Astrocyte of the hippocampus (primary cell): ENCODE measurements around the gene ZNF296.

ENCODE experiments used
- DNase-seq: peaks from one replicate; pipeline ENCODE4 v3.0.0; 2011; ENCODE audit warnings: low read depth, low spot score

Gene ZNF296

DNA sequence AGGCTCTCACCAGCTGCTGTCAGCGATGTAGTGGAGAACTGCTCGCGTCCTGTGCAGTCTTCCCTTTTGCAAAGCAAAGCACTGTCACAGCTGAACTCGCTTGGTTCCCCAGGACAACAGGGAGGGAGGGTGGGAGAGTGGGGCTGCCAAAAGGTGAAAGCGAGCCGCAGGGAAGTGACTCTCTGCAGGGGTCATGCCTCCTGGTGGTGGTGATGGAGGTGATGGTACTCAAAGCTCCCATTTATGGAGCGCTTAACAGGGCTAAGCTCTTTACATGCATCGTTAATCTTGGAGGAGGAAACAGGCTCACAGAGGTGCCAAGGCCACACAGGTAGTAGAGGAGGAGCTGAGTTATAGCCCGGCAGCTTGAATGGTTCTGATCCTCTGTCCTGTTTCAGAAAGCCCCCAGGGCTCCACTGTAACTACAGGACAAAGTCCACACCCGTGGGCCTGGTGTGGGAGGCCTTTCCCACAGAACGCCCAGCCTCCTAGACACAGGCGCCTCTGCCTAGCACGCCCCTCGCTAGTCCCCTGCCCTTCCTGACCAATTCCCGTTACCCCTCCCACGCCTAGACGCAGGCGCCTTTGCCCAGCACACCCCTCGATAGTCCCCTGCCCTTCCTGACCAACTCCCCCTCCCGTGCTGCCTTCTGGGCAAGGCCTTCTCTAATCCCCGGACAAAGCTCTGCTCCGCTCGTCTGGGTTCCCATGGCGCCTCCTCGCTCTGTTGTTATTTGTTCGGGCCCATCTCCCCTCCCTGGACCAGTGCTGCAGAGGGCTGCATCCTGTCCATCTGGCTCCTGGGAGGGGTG, 27.4 kb upstream of the ZNF296 start:
- peak; percentile 26 for DNase-seq

DNA sequence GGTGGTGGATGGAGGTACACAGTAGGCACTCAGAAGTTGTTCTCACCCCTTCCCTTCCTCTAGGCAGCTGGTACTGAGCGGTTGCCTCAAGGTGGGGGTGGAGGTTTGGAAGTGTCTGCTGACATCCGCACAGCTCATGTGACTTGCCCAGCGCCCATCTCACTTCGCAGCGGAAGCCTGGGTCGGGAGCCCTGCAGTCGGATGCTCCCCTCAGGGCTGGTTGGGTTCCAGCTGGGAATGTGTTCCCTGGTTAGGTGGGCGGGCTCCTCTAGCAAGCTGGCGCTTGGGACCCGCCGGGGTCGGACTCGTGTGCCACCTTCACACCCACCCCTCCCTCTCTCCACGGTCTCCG, 26.9 kb upstream of the ZNF296 start:
- peak; percentile 29 for DNase-seq

DNA sequence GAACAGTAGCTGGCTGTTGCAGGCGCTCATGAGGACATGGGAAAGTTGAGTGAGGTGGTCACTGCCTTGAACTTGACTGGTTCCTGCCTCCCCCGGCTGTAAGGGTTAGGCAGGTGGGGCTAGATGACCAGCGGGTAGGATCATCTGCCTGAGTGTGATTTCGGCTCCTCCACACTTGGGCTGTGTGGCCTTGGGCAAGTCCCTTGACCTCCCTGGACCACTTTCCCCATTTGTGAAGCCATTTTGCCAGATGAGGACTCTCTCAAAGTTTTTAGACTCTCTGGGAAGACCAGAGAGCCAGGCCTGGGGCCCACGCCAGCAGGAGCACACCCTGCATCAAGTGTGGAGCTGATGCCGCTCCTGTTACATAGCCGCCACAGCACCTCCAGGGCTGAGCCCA, 26.2 kb upstream of the ZNF296 start:
- DNase-seq: no peak

DNA sequence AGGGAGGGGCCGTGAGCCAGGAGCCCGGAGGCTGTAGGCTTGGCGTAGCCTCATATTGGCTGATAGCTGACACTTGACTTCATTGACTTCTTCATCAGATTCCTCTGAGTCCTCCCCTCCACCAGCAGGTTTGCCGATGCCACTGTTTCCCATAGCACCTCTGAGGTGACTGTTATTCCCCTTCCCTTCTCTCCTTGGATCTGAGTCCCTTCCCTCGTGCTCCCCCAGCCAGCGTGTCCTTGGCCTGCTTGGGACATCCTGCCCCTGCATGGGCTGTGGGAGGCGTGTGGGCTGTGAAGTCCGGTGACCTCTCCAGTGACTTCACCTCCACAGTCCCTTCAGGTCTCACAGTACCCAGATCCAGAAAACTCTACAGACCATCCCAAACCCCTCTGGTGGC, 25.5 kb upstream of the ZNF296 start:
- DNase-seq: no peak

DNA sequence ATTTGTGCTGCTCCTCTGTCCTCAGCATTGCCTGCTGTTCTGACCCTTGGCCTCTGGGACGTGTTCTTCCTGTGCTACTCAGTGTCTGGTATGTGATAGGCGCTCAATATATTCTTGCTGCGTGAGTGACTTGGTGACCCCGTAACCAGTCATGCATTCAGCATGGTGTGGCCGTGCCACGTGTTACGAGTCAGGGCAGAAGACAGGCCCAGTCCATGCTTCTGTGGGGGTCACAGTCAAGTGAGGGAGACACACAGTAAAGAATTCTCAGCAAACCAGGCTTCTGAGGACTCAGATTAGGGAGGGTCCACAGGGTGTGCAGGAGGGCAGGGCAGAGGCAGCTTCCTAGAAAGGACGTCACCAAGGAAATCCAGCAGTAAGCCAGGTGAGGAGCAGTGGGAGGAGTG, 24.6 kb upstream of the ZNF296 start:
- DNase-seq: no peak

DNA sequence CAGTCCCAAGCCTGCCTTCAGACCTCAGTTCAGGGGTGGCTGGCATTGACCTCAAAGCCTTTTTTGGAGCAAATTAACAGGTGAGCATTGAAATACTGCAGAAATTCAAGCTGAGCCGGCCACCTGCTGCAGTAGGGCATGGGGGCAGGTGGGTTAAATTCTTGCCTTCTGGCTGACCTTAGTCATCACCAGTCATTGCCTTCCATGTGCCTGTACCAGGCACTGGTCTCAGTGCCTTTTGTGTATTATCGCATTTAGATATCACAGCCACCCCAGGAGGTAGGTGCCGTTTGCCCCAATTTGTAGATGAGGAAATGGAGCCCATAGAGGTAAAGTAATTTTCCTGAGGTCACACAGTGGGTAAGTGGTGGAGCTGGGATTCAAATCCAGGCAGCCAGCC, 23.9 kb upstream of the ZNF296 start:
- no peak for DNase-seq

DNA sequence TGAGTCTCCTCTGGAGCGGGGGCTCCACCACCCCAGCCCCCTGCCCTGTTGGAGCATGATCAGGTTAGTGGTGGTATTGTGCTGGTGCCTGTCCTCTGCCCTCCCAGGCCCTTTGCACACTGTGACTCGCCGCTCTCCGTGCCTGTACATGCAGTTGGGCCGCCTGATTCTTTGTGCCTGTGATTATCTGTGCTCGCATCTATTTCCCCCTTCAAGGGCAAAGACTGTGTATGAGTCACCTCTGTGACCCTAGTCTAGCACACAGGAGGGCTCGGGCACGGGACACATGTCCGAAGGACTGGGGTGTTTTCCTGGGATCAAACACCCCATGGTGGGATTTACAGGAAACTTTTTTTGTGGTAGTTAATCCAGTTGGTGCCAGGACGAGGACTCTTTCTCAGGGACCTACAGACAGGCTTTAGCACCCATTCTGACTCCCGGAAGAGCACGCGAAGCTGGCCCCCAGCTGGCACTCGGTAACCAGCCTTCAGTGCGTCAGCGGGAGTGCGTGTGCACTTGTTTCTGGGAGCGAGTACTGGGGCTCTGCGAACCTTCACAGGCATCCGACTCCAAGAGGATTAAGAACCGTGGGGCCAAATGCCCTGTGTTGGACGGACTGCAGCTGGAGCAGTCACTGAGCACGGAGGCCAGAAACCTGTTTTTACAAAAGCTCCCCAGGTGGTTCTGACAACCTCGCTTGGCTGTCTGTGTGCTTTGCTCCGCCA, 23.4 kb upstream of the ZNF296 start:
- peak; percentile 43 for DNase-seq

DNA sequence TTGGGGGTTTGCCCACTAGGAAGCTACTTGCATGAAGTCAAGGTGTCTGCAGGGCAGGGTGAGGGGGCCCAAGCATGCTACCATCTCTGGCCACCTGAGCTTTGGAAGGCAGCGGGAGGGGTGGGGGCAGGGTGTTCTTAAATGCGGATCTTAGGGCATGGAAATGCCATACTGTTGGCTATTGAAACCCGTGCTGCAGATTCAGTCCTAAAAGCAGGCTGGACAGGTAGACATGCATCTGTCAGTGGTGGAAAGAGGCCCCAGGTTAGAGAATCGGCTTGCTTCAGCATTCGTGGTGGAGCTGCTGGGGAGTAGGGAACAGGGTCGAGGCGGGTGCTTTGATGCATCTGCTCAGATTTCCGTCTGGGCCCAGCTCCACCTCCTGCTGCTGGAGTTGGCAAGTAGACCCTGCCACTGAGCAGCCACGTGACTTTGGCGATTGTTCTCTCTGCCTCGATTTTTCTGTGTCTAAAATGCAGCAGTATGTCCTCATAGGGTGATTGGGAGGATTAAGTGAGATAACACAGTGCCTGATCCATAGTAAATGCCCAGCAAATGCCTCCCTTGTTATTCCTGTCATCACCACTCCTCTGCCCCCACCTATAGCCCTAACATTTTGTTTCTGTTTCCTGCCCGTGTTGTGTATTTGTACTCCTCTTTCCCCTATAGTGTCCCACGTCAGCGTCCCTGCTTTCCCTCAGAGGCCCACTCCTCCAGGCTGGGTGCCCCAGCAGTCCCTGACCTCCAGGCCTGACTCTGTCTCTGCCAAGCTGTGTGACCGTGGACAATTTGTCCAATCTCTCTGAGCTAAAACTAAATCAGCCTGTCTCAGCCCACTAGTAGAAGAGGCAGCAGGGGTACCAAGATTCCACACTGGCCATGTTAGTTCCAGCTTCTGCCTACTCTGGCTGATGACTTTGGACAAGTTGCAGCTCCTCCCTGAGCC, 22.5 kb upstream of the ZNF296 start:
- peak; percentile 59 for DNase-seq

DNA sequence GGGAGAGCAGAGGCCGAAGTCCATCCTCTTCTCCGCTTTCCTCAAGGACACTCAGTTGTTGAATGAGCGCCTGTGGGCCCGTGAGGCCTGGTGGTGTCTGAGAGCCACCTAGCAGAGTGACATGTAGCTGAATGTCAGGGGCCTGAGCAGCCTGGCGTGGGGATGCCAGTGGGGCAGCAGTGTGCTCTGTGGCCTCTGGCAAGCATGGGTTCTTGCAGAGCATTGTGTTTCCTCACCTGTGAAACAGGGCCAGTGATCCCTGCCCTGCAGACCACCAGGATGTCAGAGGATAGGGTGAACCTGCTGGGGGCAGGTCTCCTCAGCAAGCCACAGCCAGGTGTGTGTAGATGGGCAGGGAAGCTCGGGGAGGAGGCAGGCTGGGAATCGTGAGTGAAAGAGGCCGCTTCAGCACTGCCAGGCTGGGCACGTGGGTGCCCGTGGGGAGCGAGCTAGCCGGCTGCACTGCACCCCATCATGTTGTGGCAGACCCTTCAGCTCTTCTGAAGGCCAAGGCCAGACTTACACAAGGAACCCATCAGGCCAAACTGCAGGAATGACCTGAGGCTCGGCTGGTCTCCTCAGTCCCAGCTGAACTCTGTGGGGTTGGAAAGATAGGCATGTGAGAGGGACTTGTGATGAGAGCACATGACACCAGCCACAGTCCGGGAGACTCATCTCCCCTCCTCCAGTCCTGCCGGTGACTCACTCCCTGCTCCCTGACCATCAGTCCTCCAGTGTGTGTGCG, 21.7 kb upstream of the ZNF296 start:
- peak; percentile 89 for DNase-seq

DNA sequence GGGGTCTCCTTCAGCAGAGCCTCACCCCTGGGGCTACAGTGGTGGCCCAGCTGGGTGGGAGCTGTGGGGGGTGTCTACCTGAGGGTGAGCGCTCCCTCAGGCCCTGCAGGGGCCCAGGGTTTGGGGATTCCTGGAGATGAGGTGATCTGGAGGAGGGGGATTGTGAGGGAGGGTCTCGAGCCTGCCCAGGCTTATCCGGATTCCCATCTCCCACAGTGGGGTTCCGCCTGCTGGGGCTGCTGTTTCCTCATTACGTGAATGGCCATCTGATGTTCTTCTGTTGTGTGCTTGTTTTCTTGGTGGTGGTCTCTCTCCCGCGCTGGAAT, 21.1 kb upstream of the ZNF296 start:
- no peak for DNase-seq

DNA sequence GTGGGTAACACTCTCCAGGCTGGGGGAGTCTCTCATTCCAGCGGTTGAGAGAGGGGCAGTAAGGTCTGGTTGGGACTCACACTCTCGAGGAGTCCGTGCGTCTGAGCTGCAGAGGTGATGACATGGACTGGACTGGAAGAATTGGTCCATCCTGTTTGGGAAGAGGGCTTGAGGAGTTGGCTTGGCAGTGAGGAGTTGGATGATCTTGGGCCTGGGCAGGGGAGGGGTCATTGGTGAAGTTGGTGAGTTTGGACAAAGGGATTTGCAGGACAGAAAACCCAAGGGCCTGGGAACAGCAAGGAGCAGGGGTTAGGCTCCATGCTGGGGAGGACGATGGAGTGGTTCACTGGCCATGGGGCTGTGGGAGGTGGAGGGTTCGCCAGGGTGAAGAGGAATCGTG, 20.4 kb upstream of the ZNF296 start:
- no peak for DNase-seq

DNA sequence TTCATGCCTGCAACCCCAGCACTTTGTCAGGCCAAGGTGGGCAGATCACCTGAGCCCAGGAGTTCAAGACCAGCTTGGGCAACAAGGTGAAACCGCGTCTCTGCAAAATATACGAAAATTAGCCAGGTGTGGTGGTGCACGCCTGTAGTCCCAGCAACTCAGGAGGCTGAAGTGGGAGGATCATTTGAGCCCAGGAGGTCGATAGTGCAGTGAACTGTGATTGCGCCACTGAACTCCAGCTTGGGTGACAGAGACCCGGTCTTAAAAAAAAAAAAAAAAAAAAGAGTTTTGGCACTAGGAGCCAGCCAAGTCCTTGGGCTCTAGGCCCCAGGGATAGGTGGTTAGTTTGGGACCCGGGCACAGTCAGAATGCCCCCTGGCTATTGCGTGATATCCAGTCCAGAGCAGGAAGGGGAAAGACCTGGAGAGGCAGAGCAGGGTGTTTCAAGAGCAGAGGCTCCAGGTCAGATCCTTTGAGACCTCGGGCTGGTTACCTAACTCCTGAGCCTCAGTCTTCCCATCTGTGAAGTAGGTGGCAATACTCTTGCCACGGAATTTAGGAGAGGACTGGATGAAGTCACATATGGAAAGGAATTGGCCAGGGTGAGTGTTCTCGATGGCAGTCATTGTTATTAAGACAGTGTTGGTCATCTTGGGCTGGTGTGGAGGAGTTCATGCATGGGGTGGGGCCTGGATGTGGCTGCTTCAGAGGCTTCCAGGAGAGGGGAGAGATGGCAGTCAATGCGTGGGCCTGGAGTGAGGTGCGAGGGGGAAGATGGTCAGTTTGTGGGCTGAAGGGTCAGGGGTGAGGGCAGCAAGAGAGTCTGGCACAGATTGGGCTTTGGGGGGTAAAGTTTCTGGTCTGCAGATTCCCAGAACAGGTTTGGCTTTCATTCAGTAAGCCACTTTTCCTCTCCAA, 19.5 kb upstream of the ZNF296 start:
- DNase-seq: no peak

DNA sequence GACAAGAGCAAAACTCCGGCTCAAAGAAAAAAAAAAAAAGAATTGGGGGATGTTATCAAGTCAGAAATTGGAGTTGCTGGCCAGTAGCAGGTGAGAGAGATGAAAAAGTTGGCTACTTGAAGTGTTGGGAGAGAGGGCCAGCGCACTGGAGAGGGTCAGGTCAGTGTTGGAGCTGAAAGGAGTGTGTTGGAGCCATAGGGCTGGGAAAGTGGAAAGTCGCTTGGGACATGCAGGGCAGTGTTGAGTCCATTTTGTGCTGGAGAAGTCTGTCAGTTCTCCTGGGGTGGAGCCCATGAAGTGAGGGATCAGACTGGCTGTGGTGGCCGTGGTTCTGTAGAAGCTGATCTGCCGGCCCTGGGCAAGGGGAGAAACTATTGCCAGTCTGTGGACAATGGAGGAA, 18.4 kb upstream of the ZNF296 start:
- DNase-seq: no peak

DNA sequence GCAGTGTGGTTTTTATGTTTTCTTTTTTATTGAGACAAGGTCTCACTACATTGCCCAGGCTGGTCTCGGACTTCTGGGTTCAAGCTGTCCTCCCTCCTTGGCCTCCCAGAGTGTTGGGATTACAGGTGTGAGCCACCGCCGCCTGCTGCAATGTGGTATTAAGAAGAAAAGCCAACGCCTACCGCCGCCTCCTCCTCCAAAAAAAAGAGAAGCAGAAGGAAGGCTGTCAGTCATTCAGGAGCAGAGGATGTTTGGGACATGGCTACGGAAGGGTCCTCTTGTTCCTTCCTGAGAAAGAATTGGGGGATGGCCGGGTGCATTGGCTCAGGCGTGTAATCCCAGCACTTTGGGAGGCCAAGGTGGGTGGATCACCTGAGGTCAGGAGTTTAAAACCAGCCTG, 17.9 kb upstream of the ZNF296 start:
- DNase-seq: no peak

DNA sequence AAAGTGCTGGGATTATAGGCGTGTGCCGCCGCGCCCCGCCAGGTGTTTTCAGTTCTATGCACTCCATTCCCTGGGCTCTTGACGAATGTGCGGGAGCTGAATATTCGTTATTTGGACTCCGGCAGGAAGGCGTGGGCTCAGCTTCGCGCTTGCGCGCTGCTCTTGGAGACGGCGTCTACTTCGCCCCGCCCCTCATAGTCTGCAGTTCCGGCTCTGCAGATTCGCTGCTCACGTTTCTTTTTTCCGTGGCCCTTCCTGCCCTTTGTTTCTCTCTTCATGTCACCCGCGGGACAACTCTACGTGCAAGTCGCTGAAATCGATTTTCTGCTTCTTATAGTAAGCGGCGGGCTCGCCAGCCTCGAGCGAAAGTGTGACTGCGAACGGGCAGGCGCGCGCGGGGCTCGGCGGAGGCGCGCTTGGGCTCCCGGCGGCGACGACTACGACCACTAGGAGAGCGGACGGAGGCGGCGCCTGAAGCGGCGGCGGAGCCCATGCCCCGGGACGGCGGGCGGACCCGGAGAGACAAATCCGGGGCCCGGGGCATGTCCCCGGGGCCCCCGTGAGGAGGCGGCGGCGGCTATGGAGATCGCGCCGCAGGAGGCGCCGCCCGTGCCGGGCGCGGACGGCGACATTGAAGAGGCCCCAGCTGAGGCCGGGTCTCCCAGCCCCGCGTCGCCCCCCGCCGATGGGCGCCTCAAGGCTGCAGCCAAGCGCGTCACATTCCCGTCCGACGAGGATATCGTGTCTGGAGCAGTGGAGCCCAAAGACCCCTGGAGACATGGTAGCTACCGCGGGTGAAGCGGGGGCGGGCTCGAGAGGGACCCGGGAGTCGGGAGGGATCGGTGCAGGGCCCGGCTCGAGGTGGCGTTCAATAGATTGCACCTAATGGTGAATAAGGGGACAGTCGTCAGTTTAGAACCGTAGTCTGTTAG, 16.7 kb upstream of the ZNF296 start, which contains the start of gene PPP1R37:
Gene PPP1R37 (plus strand): TSS at position 433 of the 932 bp plus-strand sequence. CDS start 147 bp downstream, at position 580.
- peak; percentile 98 for DNase-seq

DNA sequence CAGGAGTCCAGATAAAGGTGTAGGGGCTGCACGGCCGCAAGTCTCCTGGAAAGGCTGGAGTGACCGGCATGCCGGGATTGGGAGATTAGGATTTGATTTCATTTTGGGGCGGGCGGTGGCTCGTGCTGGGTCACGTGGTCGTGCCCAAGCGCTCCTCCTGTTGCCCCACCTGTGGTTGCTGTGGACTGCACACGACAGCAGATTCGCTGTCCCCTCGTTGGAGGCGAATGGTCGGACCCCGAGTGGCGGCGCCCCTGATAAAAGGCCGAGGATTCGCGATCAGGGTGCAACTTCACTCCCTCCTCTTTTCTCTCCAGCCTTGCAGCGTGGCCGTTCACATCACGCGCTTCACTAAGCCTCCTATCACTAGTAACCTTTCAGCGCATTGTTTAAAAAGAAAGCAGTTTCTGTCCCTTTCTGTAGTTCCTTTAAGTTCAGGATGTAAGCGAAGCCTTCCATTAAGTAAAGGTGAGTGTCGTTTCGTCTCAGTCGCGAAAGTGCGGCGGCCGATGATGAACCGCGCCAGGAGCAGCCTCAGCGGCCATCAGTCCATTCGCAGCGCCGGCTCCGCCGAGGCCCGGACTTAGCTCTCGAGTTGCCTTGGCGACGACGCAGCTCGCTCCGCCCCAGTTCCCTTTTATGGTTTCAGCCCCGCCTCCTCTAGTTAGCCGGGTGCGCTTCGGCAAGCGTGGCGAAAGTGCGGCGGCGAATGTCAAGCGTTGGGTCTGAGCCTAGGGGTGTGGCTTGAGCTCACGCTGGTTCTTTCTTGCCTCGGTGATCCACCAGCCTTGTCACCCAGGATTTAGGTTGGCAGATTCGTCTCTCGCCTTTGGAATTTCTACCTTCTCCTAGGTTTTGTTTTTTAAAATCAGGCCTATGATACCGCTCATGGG, 15.0 kb upstream of the ZNF296 start:
- DNase-seq: peak; percentile 100

DNA sequence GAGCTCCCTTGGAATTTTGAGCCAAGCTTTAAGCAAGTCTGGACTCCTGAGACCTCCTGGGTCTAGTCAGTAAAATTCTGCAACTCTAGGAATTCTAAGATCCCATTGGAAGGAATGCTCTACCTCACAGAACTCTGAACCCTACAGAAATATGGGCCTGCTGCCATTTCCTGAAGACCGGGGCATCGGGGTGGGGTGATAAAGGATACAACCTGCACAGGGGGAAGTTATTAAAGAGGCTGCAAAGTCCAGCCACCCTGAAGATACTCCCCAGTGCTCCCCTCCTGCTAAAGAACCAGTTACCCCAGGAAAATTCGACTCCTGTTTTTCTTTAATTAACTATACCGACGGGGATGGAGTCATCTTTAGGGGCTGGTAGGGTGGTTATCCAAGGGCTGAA, 14.3 kb upstream of the ZNF296 start:
- DNase-seq: no peak

DNA sequence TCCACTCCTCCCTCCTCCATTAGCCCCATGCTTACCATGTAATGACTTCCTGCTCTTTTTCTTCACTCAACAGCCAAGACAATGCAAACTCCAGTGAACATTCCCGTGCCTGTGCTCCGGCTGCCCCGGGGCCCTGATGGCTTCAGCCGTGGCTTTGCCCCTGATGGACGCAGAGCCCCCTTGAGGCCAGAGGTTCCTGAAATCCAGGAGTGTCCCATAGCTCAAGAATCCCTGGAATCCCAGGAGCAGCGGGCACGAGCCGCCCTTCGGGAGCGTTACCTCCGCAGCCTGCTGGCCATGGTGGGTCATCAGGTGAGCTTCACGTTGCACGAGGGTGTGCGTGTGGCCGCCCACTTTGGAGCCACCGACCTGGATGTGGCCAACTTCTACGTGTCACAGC, 13.8 kb upstream of the ZNF296 start:
- DNase-seq: no peak
